Measurements from ENCODE around the gene SH3PXD2B.

DNA sequence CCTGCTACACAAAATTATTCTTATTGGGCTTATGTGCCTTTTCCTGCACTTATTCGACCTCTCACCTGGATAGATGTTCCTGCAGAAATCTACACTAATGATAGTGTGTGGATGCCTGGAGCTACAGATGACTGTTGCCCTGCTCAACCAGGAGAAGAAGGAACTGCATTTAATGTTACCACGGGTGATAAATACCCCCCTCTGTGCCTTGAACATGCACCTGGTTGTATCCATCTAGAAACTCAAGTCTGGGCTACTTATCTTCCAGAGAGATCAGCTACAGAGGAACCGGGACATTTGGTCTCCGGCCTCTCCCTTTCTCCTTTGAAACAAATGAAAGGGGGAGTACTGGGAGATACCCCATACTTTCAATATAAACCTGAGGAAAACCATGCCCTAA is 54.5 kb downstream of the SH3PXD2B start:
- TF ChIP-seq CTCF (IDR thresholded peaks at IDR 0.05) (no peak), EP300 (IDR thresholded peaks at IDR 0.05) (no peak), POLR2A (IDR thresholded peaks at IDR 0.05) (no peak)

Measured in stomach (tissue), 4 donors.